GM12874 (cell line): Measurements from ENCODE around the gene PLEKHH1.

Experiments used
- CTCF ChIP-seq: IDR thresholded peaks from 2 replicates; pipeline ENCODE4 v1.5.1; 2011; ENCODE audit warnings: low read depth, mild to moderate bottlenecking, control low read depth, low read length, moderate library complexity; ENCODE audit not compliant: insufficient read depth

The PLEKHH1 gene

GRCh38 chr14:67532998-67533753 lies at the start of gene PLEKHH1:
TSS of gene PLEKHH1 (plus strand) at chr14:67533290. CDS start at chr14:67541868, 8,578 bp downstream.
- no peak for TF ChIP-seq CTCF

- no peak for TF ChIP-seq CTCF
Observed at GRCh38 chr14:67483579-67484285, 49.4 kb upstream of the PLEKHH1 start.

- no peak for TF ChIP-seq CTCF
Observed at GRCh38 chr14:67485501-67486095, 47.5 kb upstream of the PLEKHH1 start.

GRCh38 chr14:67486890-67487289 lies 46.2 kb upstream of the PLEKHH1 start:
- TF ChIP-seq CTCF, result no peak

GRCh38 chr14:67487332-67487731 lies 45.8 kb upstream of the PLEKHH1 start:
- TF ChIP-seq CTCF, result no peak

- TF ChIP-seq CTCF, result no peak
Observed at GRCh38 chr14:67487937-67488893, 44.9 kb upstream of the PLEKHH1 start, which contains the start of gene TMEM229B. TSS of gene TMEM229B (minus strand) at chr14:67488721. CDS start at chr14:67473923, 14,798 bp downstream.
